Kidney epithelial cell (primary cell): ENCODE results near the gene GFPT1. TPM values are rescaled to one million over a fixed set of nuclear protein-coding genes. Genes with fewer than 3 reads are reported as not detected.

Experiments
- DNase-seq: peaks from one replicate; pipeline ENCODE4 v3.0.0-alpha.2; 2010; ENCODE audit warnings: low read depth
- H3K27me3 ChIP-seq: 2 replicates; pipeline ENCODE4 v1.6.0; 2011; ENCODE audit warnings: low read length; ENCODE audit not compliant: control insufficient read depth, insufficient read depth
- H3K36me3 ChIP-seq: 2 replicates; pipeline ENCODE4 v1.5.1; 2011; ENCODE audit warnings: low read length; ENCODE audit not compliant: control insufficient read depth, insufficient read depth
- H3K4me3 ChIP-seq: 2 replicates; pipeline ENCODE4 v1.5.1; 2011; ENCODE audit warnings: low read depth, mild to moderate bottlenecking, control low read depth, low read length
- CTCF ChIP-seq: IDR thresholded peaks from 2 replicates; pipeline ENCODE4 v1.5.1; 2011; ENCODE audit warnings: mild to moderate bottlenecking, moderate library complexity, low read length, control low read depth, inconsistent platforms; ENCODE audit not compliant: insufficient read depth, poor library complexity, severe bottlenecking
- total RNA-seq: library from RNA; depleted of rRNA; stranded (reverse); fragments of >200 nt; gene quantifications from 2 replicates; pipeline ENCODE4 v1.2.3, GENCODE V29; 2015

GFPT1 gene
- total RNA-seq, 1 donor from 2014 or later, result 59.5 TPM

- no peak for TF ChIP-seq CTCF
- H3K4me3 ChIP-seq, result no peak overlapping the region
- no peaks in the 10 kb centered on the region for H3K36me3 ChIP-seq
- no peak for DNase-seq
- H3K27me3 ChIP-seq, result peaks cover 3% of the 10 kb centered on the region
These were observed 82.4 kb downstream of the GFPT1 start for GRCh38 chr2:69304656-69305055.

GRCh38 chr2:69300650-69301049 is 86.4 kb downstream of the GFPT1 start:
- H3K27me3 ChIP-seq, result peaks cover 3% of the 10 kb centered on the region
- H3K4me3 ChIP-seq, result no peak overlapping the region
- no peaks in the 10 kb centered on the region for H3K36me3 ChIP-seq
- DNase-seq, result no peak
- TF ChIP-seq CTCF, result no peak

GRCh38 chr2:69299772-69300516 is 87.1 kb downstream of the GFPT1 start:
- H3K36me3 ChIP-seq, result no peaks in the 10 kb centered on the region
- H3K27me3 ChIP-seq, result peaks cover 3% of the 10 kb centered on the region
- H3K4me3 ChIP-seq, result no peak overlapping the region
- no peak for DNase-seq
- TF ChIP-seq CTCF, result no peak

- DNase-seq, result no peak
- no peak for TF ChIP-seq CTCF
- H3K36me3 ChIP-seq, result no peaks in the 10 kb centered on the region
- H3K4me3 ChIP-seq, result no peak overlapping the region
- no peaks in the 10 kb centered on the region for H3K27me3 ChIP-seq
These were observed 88.2 kb downstream of the GFPT1 start for GRCh38 chr2:69298862-69299261.

GRCh38 chr2:69298261-69298660 is 88.8 kb downstream of the GFPT1 start:
- no peak for TF ChIP-seq CTCF
- Histone ChIP-seq H3K27me3 (no peaks in the 10 kb centered on the region), H3K4me3 (no peak overlapping the region), H3K36me3 (no peaks in the 10 kb centered on the region)
- DNase-seq, result peak; percentile 81

GRCh38 chr2:69297216-69297615 is 89.8 kb downstream of the GFPT1 start:
- H3K27me3 ChIP-seq, result no peaks in the 10 kb centered on the region
- TF ChIP-seq CTCF, result no peak

More at GRCh38 chr2:69297216-69297615, 89.8 kb downstream of the GFPT1 start:
- Histone ChIP-seq H3K36me3 (no peaks in the 10 kb centered on the region), H3K4me3 (no peak overlapping the region)
- no peak for DNase-seq
